PC-3 (cell line): Measurements from ENCODE around the gene RAB22A.

ENCODE experiments used
- EZH2 ChIP-seq: fragments of 300-600 bp; sonication (generic); IDR thresholded peaks from one replicate; pipeline ENCODE4 v1.6.1; 2017; ENCODE audit warnings: antibody characterized with exemption, mild to moderate bottlenecking, low read length; ENCODE audit not compliant: unreplicated experiment
- EZH2phosphoT487 ChIP-seq: fragments of 300-600 bp; sonication (generic); IDR thresholded peaks from 2 replicates; pipeline ENCODE4 v1.6.1; 2018; ENCODE audit warnings: mild to moderate bottlenecking, antibody characterized with exemption, low read length, borderline replicate concordance
- TF ChIP-seq, protein P1 (sequence below): fragments of 300-600 bp; sonication (generic); conservative IDR thresholded peaks from 2 replicates; pipeline ENCODE4 v1.5.1; 2017; ENCODE audit warnings: antibody characterized with exemption, low read depth, mild to moderate bottlenecking, low read length

DNA sequence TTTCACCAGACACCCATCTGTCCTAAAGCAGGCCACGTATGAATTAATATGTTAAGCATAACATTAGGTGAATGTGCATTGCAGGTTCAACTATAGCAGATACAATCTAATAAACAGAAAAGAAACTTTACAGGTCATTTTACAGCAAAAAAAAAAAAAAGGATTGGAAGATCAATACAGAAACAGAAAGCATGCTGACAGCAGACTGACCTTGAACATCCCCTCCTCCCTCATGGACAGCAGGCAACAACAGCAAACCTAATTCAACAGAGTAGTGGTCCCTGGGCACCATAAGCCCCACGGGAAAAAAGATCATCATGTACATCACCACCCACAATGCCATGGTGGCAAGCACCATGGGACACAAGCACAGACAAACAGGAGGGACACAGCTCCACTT, 12.1 kb upstream of the RAB22A start:
- TF ChIP-seq, protein P1, sequence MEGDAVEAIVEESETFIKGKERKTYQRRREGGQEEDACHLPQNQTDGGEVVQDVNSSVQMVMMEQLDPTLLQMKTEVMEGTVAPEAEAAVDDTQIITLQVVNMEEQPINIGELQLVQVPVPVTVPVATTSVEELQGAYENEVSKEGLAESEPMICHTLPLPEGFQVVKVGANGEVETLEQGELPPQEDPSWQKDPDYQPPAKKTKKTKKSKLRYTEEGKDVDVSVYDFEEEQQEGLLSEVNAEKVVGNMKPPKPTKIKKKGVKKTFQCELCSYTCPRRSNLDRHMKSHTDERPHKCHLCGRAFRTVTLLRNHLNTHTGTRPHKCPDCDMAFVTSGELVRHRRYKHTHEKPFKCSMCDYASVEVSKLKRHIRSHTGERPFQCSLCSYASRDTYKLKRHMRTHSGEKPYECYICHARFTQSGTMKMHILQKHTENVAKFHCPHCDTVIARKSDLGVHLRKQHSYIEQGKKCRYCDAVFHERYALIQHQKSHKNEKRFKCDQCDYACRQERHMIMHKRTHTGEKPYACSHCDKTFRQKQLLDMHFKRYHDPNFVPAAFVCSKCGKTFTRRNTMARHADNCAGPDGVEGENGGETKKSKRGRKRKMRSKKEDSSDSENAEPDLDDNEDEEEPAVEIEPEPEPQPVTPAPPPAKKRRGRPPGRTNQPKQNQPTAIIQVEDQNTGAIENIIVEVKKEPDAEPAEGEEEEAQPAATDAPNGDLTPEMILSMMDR: no peak
- TF ChIP-seq EZH2: no peak
- no peak for TF ChIP-seq EZH2phosphoT487
